Endothelial cell (in vitro differentiated cells): ENCODE measurements around the gene ZFAND3. TPM values are rescaled to one million over a fixed set of nuclear protein-coding genes. Genes with fewer than 3 reads are reported as not detected.

Source experiments
- DNase-seq: peaks from one replicate; pipeline ENCODE4 v3.0.0; 2021; ENCODE audit warnings: low spot score
- H3K27ac Mint-ChIP-seq: one replicate; pipeline ENCODE4 v1.8.0; 2021; ENCODE audit warnings: mixed read lengths, inconsistent platforms; ENCODE audit not compliant: unreplicated experiment
- H3K27me3 Mint-ChIP-seq: one replicate; pipeline ENCODE4 v1.8.0; 2021; ENCODE audit warnings: mild to moderate bottlenecking, moderate library complexity, mixed read lengths, inconsistent platforms; ENCODE audit not compliant: unreplicated experiment
- H3K36me3 Mint-ChIP-seq: one replicate; pipeline ENCODE4 v1.8.0; 2021; ENCODE audit warnings: mild to moderate bottlenecking, low read depth, mixed read lengths, inconsistent platforms; ENCODE audit not compliant: unreplicated experiment
- H3K4me1 Mint-ChIP-seq: one replicate; pipeline ENCODE4 v1.8.0; 2021; ENCODE audit warnings: mild to moderate bottlenecking, mixed read lengths, inconsistent platforms; ENCODE audit not compliant: unreplicated experiment
- H3K4me3 Mint-ChIP-seq: one replicate; pipeline ENCODE4 v1.8.0; 2021; ENCODE audit warnings: mild to moderate bottlenecking, mixed read lengths, inconsistent platforms; ENCODE audit not compliant: unreplicated experiment
- H3K9me3 Mint-ChIP-seq: one replicate; pipeline ENCODE4 v1.8.0; 2021; ENCODE audit warnings: mixed read lengths, inconsistent platforms; ENCODE audit not compliant: unreplicated experiment
- total RNA-seq: library from RNA; stranded (reverse); fragmentation: NEBNext Ultra II Directional; extraction: Animal tissue kit (Norgen Biotek cat#: 25700); gene quantifications from one replicate; pipeline ENCODE4 v1.2.1, GENCODE V29; 2021; ENCODE audit not compliant: unreplicated experiment
- TF ChIP-seq, protein P1 (sequence below): fragments of 200-600 bp; sonication (generic); IDR thresholded peaks from one replicate; pipeline ENCODE4 v1.5.0; 2021; ENCODE audit warnings: antibody characterized with exemption; ENCODE audit not compliant: unreplicated experiment

ZFAND3 gene
- total RNA-seq, 1 donor from 2014 or later, result 96.3 TPM

DNA sequence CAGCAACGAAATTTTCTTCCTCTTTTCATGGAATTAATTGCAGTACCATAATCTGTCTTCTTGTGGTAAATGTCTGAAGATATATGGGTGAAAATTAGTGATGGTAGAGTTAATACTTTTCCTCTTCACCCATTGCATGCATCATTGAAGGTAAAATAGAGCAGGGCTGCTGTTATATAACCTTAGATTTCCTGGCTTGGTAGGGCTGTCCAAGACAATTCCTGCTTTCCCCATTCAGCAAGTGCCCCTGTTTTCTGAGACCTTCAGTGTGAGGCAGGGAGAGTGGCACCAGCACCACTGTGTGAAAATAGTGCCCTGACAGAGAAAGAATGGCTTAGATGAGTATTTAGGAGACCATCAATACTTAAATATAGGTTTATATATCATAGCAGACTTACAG lies 202.0 kb downstream of the ZFAND3 start:
- H3K27me3 Mint-ChIP-seq, result peaks cover 2% of the 10 kb centered on the region
- no peaks in the 10 kb centered on the region for H3K4me1 Mint-ChIP-seq
- no peaks in the 10 kb centered on the region for H3K36me3 Mint-ChIP-seq
- no peak for DNase-seq
- no peaks in the 10 kb centered on the region for H3K9me3 Mint-ChIP-seq
- H3K27ac Mint-ChIP-seq, result no peak overlapping the region
- TF ChIP-seq, protein P1, sequence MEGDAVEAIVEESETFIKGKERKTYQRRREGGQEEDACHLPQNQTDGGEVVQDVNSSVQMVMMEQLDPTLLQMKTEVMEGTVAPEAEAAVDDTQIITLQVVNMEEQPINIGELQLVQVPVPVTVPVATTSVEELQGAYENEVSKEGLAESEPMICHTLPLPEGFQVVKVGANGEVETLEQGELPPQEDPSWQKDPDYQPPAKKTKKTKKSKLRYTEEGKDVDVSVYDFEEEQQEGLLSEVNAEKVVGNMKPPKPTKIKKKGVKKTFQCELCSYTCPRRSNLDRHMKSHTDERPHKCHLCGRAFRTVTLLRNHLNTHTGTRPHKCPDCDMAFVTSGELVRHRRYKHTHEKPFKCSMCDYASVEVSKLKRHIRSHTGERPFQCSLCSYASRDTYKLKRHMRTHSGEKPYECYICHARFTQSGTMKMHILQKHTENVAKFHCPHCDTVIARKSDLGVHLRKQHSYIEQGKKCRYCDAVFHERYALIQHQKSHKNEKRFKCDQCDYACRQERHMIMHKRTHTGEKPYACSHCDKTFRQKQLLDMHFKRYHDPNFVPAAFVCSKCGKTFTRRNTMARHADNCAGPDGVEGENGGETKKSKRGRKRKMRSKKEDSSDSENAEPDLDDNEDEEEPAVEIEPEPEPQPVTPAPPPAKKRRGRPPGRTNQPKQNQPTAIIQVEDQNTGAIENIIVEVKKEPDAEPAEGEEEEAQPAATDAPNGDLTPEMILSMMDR, result no peak
- no peak overlapping the region for H3K4me3 Mint-ChIP-seq

DNA sequence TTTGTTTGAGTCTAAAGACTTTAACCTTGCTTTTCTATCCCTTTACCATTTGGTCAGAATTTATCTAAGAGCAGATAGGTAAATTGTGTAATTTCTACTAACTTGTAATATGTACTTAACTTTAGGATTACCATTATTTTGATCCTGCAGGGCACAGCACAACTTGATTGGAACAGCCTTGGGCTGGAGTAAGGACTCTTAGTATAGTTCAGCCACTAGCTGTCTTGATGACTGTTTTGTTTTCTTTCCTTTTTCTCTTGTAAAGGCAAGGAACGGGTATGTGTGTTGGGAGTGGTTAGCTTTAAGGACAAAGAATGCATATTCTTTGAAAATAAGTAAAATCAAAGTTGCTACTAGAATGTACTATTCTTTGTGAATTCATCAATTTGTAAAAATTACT lies 203.2 kb downstream of the ZFAND3 start:
- Mint-ChIP-seq H3K27ac (no peak overlapping the region), H3K4me3 (no peak overlapping the region), H3K27me3 (peaks cover 2% of the 10 kb centered on the region), H3K9me3 (no peaks in the 10 kb centered on the region), H3K4me1 (peaks cover 9% of the 10 kb centered on the region), H3K36me3 (no peaks in the 10 kb centered on the region)
- TF ChIP-seq, protein P1, result no peak
- DNase-seq, result no peak

DNA sequence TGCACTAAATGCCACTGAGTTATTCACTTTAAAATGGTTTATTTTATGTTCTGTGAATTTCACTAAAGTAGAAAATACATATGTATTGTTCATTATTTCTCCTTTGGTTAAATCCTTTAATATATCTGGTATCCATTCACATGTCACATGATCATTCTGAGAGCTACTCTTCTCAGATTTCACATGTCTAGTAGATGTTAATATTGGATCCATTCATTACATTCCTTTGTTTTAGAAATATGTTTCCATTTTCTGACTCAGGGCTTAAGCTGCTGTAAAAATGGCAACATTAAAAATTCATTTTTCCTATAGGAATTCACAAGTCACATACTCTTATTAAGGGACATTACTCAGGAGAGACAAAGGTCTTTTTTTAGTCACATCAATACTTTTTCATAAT lies 205.4 kb downstream of the ZFAND3 start:
- Mint-ChIP-seq H3K4me1 (peaks cover 20% of the 10 kb centered on the region), H3K27me3 (no peaks in the 10 kb centered on the region), H3K4me3 (no peak overlapping the region), H3K9me3 (no peaks in the 10 kb centered on the region), H3K36me3 (no peaks in the 10 kb centered on the region), H3K27ac (no peak overlapping the region)
- TF ChIP-seq, protein P1, result no peak
- no peak for DNase-seq

DNA sequence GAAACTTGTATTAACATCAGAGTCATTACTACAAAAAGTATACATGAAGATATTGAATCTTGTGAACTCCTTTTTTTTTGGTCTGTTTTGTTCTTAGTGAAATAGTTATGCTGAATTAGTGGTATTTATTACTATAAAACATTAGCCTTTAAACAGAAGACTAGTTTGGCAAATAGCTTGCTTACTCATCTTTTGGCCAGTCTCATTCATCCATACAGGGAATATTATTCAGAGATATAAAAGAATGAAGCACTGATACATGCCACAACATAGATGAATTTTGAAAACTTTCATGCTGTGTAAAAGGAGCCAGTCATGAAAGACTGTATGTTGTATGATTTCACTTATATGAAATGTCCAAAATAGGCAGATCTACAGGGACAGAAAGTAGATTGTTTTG lies 205.9 kb downstream of the ZFAND3 start:
- TF ChIP-seq, protein P1, result no peak
- no peak overlapping the region for H3K4me3 Mint-ChIP-seq
- H3K36me3 Mint-ChIP-seq, result no peaks in the 10 kb centered on the region
- H3K4me1 Mint-ChIP-seq, result peaks cover 23% of the 10 kb centered on the region
- no peak overlapping the region for H3K27ac Mint-ChIP-seq
- no peaks in the 10 kb centered on the region for H3K9me3 Mint-ChIP-seq
- H3K27me3 Mint-ChIP-seq, result no peaks in the 10 kb centered on the region
- no peak for DNase-seq

DNA sequence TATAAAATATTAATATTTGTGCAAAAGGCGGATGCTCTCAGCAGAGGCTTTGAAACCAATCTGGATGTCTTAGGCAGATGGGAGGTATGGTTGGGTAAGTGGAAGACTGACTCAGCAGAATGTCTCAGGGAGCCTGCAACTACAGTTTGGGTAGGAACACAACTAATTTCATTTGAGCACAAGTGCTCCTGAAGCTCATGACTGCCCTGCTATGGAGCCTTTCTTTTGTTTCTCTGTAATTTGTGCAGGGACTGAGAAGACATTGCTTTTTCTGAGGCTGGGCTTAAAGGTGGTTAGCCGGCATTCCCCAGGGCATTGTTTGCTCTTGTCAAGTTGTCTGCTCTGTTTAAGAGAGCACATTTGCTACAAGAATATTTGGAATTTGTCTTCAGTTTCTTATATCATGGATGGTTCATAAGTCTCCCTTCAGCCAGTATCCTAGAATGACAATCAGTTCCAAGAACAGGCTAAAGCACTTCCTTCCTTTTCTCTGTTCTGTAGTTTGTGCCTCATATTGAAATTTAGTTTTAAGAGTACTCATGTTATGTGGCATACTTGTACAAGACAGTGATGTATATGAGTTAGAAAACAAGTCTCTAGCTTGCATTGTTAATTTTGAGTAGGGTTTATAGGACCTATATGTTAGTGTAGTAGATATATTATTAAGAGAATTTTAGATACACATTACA lies 208.3 kb downstream of the ZFAND3 start:
- Mint-ChIP-seq H3K9me3 (no peaks in the 10 kb centered on the region), H3K36me3 (no peaks in the 10 kb centered on the region), H3K4me1 (peaks cover 23% of the 10 kb centered on the region), H3K27me3 (no peaks in the 10 kb centered on the region), H3K27ac (peak overlapping the region; percentile 75), H3K4me3 (no peak overlapping the region)
- no peak for DNase-seq
- TF ChIP-seq, protein P1, result no peak
